OCI-LY1 (cell line): ENCODE measurements around the gene MYL12B.

Experiments used
- H2AFZ ChIP-seq: fragments of 200-600 bp; sonication (generic), shearing (Covaris generic); 2 replicates; pipeline ENCODE4 v1.6.0; 2014; ENCODE audit warnings: antibody characterized with exemption, mild to moderate bottlenecking, low read length
- H3F3A ChIP-seq: fragments of 200-600 bp; sonication (generic), shearing (Covaris generic); 2 replicates; pipeline ENCODE4 v1.6.0; 2014; ENCODE audit warnings: mild to moderate bottlenecking, antibody characterized with exemption, low read length, moderate library complexity; ENCODE audit not compliant: insufficient read depth
- H3K27ac ChIP-seq: fragments of 200-600 bp; sonication (generic); 2 replicates; pipeline ENCODE4 v1.5.1; 2014; ENCODE audit warnings: low read length, mixed run types, mild to moderate bottlenecking, low read depth; ENCODE audit not compliant: poor library complexity, severe bottlenecking
- H3K27me3 ChIP-seq: fragments of 200-600 bp; sonication (generic); 2 replicates; pipeline ENCODE4 v1.6.0; 2014; ENCODE audit warnings: antibody characterized with exemption, mild to moderate bottlenecking, low read length, moderate library complexity; ENCODE audit not compliant: insufficient read depth
- H3K36me3 ChIP-seq: fragments of 200-600 bp; sonication (generic); 2 replicates; pipeline ENCODE4 v1.6.1; 2014; ENCODE audit warnings: mild to moderate bottlenecking, antibody characterized with exemption, low read length, moderate library complexity, mixed read lengths; ENCODE audit not compliant: insufficient read depth
- H3K4me1 ChIP-seq: fragments of 200-600 bp; sonication (generic); 2 replicates; pipeline ENCODE4 v1.5.1; 2014; ENCODE audit warnings: mild to moderate bottlenecking, low read length, moderate library complexity; ENCODE audit not compliant: insufficient read depth, severe bottlenecking
- H3K4me2 ChIP-seq: fragments of 200-600 bp; sonication (generic), shearing (Covaris generic); 2 replicates; pipeline ENCODE4 v1.6.1; 2014; ENCODE audit warnings: low read length
- H3K4me3 ChIP-seq: fragments of 200-600 bp; sonication (generic); 2 replicates; pipeline ENCODE4 v1.5.1; 2014; ENCODE audit warnings: low read length, low read depth, mild to moderate bottlenecking, mixed read lengths; ENCODE audit not compliant: poor library complexity, severe bottlenecking
- H3K79me2 ChIP-seq: fragments of 200-600 bp; shearing (Covaris generic); 2 replicates; pipeline ENCODE4 v1.6.1; 2016; ENCODE audit warnings: mixed run types, low read length, mixed read lengths; ENCODE audit not compliant: insufficient read depth
- H3K9ac ChIP-seq: fragments of 200-600 bp; sonication (generic), shearing (Covaris generic); 2 replicates; pipeline ENCODE4 v1.6.1; 2014; ENCODE audit warnings: mild to moderate bottlenecking, low read length, mixed read lengths
- H3K9me2 ChIP-seq: fragments of 200-600 bp; sonication (generic), shearing (Covaris generic); 2 replicates; pipeline ENCODE4 v1.6.1; 2014; ENCODE audit warnings: low read depth, mild to moderate bottlenecking, low read length, mixed read lengths
- H3K9me3 ChIP-seq: fragments of 200-600 bp; shearing (Covaris generic); 2 replicates; pipeline ENCODE4 v1.6.1; 2014; ENCODE audit warnings: low read length, mixed read lengths
- H4K20me1 ChIP-seq: fragments of 200-600 bp; sonication (generic), shearing (Covaris generic); 2 replicates; pipeline ENCODE4 v1.6.0; 2016; ENCODE audit warnings: mild to moderate bottlenecking, low read length; ENCODE audit not compliant: insufficient read depth
- EZH2 ChIP-seq: fragments of 200-600 bp; sonication (generic), shearing (Covaris generic); IDR thresholded peaks from 2 replicates; pipeline ENCODE4 v1.8.0; 2017; ENCODE audit warnings: borderline replicate concordance, mixed run types, mild to moderate bottlenecking, antibody characterized with exemption, low read length, moderate library complexity, mixed read lengths
- TF ChIP-seq, protein P1 (sequence below): fragments of 200-600 bp; sonication (generic), shearing (Covaris generic); IDR thresholded peaks from 2 replicates; pipeline ENCODE4 v1.5.1; 2017; ENCODE audit warnings: mild to moderate bottlenecking, antibody characterized with exemption, low read length, moderate library complexity, mixed read lengths

The MYL12B gene

DNA sequence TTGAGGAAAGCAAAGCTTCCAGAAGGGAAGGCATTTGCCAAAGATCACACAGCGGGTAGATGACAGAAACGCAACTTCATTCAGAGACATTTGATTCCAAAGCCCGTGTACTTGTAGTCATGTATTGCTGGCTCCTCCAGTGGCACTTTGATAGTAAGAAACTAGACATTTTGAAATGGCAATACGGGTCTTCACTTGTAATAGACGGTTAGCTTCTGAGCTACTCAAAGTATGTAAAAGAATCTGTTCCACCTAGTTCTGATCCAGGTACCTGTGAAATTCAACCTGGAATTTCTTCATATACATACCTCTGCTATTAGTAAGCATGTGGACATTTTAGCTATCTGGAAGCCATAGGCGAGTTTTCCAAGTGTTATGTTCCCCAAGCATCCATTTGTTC, 40.4 kb upstream of the MYL12B start:
- no peaks in the 10 kb centered on the region for H3K9me2 ChIP-seq
- no peaks in the 10 kb centered on the region for H3K36me3 ChIP-seq
- no peak overlapping the region for H3K4me3 ChIP-seq
- H3K27ac ChIP-seq, result no peak overlapping the region
- H3K27me3 ChIP-seq, result no peaks in the 10 kb centered on the region
- H3K79me2 ChIP-seq, result no peaks in the 10 kb centered on the region
- H4K20me1 ChIP-seq, result no peaks in the 10 kb centered on the region
- no peak overlapping the region for H3K4me2 ChIP-seq
- H3K9me3 ChIP-seq, result no peaks in the 10 kb centered on the region
- H3K4me1 ChIP-seq, result no peaks in the 10 kb centered on the region
- TF ChIP-seq, protein P1, sequence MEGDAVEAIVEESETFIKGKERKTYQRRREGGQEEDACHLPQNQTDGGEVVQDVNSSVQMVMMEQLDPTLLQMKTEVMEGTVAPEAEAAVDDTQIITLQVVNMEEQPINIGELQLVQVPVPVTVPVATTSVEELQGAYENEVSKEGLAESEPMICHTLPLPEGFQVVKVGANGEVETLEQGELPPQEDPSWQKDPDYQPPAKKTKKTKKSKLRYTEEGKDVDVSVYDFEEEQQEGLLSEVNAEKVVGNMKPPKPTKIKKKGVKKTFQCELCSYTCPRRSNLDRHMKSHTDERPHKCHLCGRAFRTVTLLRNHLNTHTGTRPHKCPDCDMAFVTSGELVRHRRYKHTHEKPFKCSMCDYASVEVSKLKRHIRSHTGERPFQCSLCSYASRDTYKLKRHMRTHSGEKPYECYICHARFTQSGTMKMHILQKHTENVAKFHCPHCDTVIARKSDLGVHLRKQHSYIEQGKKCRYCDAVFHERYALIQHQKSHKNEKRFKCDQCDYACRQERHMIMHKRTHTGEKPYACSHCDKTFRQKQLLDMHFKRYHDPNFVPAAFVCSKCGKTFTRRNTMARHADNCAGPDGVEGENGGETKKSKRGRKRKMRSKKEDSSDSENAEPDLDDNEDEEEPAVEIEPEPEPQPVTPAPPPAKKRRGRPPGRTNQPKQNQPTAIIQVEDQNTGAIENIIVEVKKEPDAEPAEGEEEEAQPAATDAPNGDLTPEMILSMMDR, result no peak
- no peak for TF ChIP-seq EZH2
- H3K9ac ChIP-seq, result no peak overlapping the region
- H3F3A ChIP-seq, result no peaks in the 10 kb centered on the region
- H2AFZ ChIP-seq, result no peak overlapping the region

DNA sequence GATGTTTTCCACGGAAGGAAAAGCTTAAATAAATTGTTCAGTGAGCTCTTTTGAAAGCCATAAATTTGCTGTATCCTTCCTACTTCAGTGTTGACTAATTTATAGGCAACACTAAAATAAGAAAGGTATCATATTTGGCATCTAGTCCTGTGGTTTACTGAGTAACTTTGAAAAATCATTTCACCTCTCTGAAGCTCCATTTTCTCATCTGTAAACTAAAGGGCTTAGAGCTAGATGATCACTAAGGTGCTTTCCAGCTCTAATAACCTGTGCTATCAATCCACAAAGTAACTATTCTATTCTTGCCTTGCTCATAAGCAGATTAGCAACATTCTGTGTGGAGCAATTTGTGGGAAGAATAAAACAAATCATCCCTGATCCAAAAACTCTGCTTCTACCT, 38.6 kb upstream of the MYL12B start:
- H3K9ac ChIP-seq, result no peak overlapping the region

DNA sequence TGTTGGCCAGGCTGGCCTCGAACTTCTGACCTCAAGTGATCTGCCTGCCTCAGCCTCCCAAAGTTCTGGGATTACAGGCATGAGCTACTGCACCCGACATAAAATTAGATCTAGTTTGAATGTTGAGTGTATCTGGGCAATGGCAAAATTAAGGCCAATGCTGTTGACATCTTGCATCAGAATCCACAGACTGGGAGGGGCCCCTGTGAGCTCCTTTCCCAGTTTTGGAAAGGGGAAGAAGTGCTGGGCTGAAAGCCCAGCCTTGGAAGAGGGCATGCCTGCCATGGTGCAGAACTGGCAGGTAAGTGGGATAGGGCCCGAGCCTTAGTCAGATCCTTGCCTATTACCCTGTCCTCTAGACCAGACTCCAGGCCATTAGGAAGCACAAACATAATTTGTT, 37.7 kb upstream of the MYL12B start:
- H3K36me3 ChIP-seq, result no peaks in the 10 kb centered on the region
- TF ChIP-seq, protein P1, result no peak
- TF ChIP-seq EZH2, result no peak

More for the DNA sequence above, 38.6 kb upstream of the MYL12B start:
- H3F3A ChIP-seq, result no peaks in the 10 kb centered on the region
- no peak overlapping the region for H2AFZ ChIP-seq
- no peak for TF ChIP-seq EZH2
- TF ChIP-seq, protein P1, result no peak
- H3K79me2 ChIP-seq, result no peaks in the 10 kb centered on the region
- no peak overlapping the region for H3K4me3 ChIP-seq
- H4K20me1 ChIP-seq, result no peaks in the 10 kb centered on the region
- H3K36me3 ChIP-seq, result no peaks in the 10 kb centered on the region
- H3K27ac ChIP-seq, result no peak overlapping the region
- H3K4me1 ChIP-seq, result no peaks in the 10 kb centered on the region
- H3K27me3 ChIP-seq, result no peaks in the 10 kb centered on the region
- H3K4me2 ChIP-seq, result no peak overlapping the region
- H3K9me3 ChIP-seq, result no peaks in the 10 kb centered on the region
- no peaks in the 10 kb centered on the region for H3K9me2 ChIP-seq

More for the DNA sequence above, 37.7 kb upstream of the MYL12B start:
- no peak overlapping the region for H3K4me2 ChIP-seq
- H3K4me3 ChIP-seq, result no peak overlapping the region
- H4K20me1 ChIP-seq, result no peaks in the 10 kb centered on the region
- H2AFZ ChIP-seq, result no peak overlapping the region
- no peaks in the 10 kb centered on the region for H3F3A ChIP-seq
- no peak overlapping the region for H3K27ac ChIP-seq
- H3K79me2 ChIP-seq, result no peaks in the 10 kb centered on the region
- no peaks in the 10 kb centered on the region for H3K9me3 ChIP-seq
- no peaks in the 10 kb centered on the region for H3K27me3 ChIP-seq
- no peaks in the 10 kb centered on the region for H3K4me1 ChIP-seq
- no peak overlapping the region for H3K9ac ChIP-seq
- no peaks in the 10 kb centered on the region for H3K9me2 ChIP-seq
